Breast epithelium (tissue), 4 donors: ENCODE results near the gene HIVEP3. TPM values are rescaled to one million over a fixed set of nuclear protein-coding genes. Genes with fewer than 3 reads are reported as not detected.

Experiments
- DNase-seq, 2 donors: peaks; one replicate each; pipeline ENCODE4 v3.0.0-alpha.2; 2019; ENCODE audit warnings: low spot score in 2 of 2
- H3K27ac ChIP-seq, 2 donors: fragments of 200-600 bp; sonication (generic) in 1 of 2; one replicate each; pipeline ENCODE4 v1.5.1; 2016 to 2019; ENCODE audit warnings: mild to moderate bottlenecking in 1 of 2
- H3K27me3 ChIP-seq, 2 donors: fragments of 200-600 bp; sonication (generic) in 1 of 2; one replicate each; pipeline versions ENCODE4 v1.5.1 to v1.6.0; 2017 to 2019; ENCODE audit warnings: control low read depth in 1 of 2, mild to moderate bottlenecking in 1 of 2
- H3K36me3 ChIP-seq: fragments of 200-600 bp; one replicate; pipeline ENCODE4 v1.5.1; 2019
- H3K4me1 ChIP-seq, 2 donors: fragments of 200-600 bp; sonication (generic); one replicate each; pipeline ENCODE4 v1.5.1; 2016 to 2019; ENCODE audit warnings: control low read depth in 1 of 2
- H3K4me3 ChIP-seq, 3 donors: fragments of 200-600 bp; sonication (generic); 1 replicate in 2 of 3; 2 replicates in 1 of 3; pipeline ENCODE4 v1.5.1; 2016 to 2019; ENCODE audit warnings: mild to moderate bottlenecking in 3 of 3, moderate library complexity in 2 of 3
- H3K9me3 ChIP-seq, 2 donors: fragments of 200-600 bp; sonication (generic) in 1 of 2; one replicate each; pipeline ENCODE4 v1.5.1; 2016 to 2019; ENCODE audit warnings: control low read depth in 1 of 2
- POLR2A ChIP-seq: fragments of 450-650 bp; IDR thresholded peaks from one replicate; pipeline ENCODE4 v1.6.1; 2016; ENCODE audit warnings: antibody characterized with exemption, mild to moderate bottlenecking, moderate library complexity
- POLR2AphosphoS5 ChIP-seq, 3 donors: sonication (generic); formaldehyde crosslinking; IDR thresholded peaks; one replicate each; pipeline ENCODE4 v1.6.1; 2017; ENCODE audit warnings: antibody characterized with exemption in 3 of 3
- intact Hi-C: fragments of 100-400 bp; cut with DNase I; formaldehyde crosslinking; loops from one replicate; pipeline ENCODE4 v1.15.1; 2023; ENCODE audit warnings: low total_unique reads
- total RNA-seq, 3 donors: library from RNA; depleted of rRNA; stranded (reverse); fragments of >200 nt; gene quantifications; one replicate each; pipeline ENCODE4 v1.1.0, GENCODE V29; 2016
- TF ChIP-seq, protein P1 (sequence below), 3 donors: fragments of 450-650 bp; IDR thresholded peaks; one replicate each; pipeline ENCODE4 v1.5.1; 2016 to 2017; ENCODE audit warnings: antibody characterized with exemption in 3 of 3, mild to moderate bottlenecking in 3 of 3, moderate library complexity in 3 of 3

HIVEP3 gene
- total RNA-seq, 3 donors from 2014 or later: 3.5 to 13.5 (median 9.2) TPM

DNA sequence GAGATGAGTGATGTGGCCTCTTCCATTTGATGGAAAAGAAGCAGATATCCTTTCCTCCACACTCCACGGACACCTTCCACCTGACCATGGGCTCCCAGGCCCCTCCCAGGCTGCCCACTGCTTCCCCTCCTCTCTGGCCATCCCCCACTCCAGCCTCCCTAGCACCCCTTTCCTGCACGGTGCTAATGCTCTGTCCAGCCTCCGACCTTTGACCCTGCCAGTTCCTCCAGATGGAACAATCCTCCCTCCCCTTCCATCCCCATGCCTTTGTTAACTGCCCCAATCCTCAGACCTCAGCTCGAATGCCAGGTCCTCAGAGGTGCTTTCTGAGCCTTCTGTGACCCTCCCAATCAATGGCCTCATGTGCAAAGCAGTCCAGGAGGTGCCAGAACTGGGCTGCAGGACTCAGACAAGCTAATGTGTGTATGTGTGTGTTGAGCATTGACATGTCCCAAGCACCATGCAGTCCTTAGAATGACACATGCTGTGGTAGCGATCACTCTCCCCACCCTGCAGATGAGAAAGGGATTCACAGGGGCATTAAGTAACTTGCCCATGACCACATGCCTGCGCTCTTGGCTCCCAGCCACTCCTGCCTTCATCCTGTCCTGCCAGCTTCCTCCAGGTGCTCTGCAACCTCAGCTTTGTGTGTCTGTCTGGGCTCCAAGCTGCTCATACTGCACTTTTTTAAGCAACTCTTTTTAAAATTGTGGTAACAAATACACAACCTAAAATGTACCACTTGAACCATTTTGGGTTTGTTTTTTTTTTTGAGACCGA lies 370.8 kb downstream of the HIVEP3 start:
- no peak for DNase-seq
- H3K27me3 ChIP-seq: no peaks in the 10 kb centered on the region
- TF ChIP-seq, protein P1, sequence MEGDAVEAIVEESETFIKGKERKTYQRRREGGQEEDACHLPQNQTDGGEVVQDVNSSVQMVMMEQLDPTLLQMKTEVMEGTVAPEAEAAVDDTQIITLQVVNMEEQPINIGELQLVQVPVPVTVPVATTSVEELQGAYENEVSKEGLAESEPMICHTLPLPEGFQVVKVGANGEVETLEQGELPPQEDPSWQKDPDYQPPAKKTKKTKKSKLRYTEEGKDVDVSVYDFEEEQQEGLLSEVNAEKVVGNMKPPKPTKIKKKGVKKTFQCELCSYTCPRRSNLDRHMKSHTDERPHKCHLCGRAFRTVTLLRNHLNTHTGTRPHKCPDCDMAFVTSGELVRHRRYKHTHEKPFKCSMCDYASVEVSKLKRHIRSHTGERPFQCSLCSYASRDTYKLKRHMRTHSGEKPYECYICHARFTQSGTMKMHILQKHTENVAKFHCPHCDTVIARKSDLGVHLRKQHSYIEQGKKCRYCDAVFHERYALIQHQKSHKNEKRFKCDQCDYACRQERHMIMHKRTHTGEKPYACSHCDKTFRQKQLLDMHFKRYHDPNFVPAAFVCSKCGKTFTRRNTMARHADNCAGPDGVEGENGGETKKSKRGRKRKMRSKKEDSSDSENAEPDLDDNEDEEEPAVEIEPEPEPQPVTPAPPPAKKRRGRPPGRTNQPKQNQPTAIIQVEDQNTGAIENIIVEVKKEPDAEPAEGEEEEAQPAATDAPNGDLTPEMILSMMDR (IDR thresholded peaks at IDR 0.05): no peak
- TF ChIP-seq POLR2A (no peak), POLR2AphosphoS5 (IDR thresholded peaks at IDR 0.05) (no peak)
- no peak overlapping the region for H3K4me3 ChIP-seq
- no peaks in the 10 kb centered on the region for H3K9me3 ChIP-seq
- intact Hi-C loops: no loop called here
- no peaks in the 10 kb centered on the region for H3K36me3 ChIP-seq
- H3K27ac ChIP-seq: no peak overlapping the region
- H3K4me1 ChIP-seq: no peaks in the 10 kb centered on the region

DNA sequence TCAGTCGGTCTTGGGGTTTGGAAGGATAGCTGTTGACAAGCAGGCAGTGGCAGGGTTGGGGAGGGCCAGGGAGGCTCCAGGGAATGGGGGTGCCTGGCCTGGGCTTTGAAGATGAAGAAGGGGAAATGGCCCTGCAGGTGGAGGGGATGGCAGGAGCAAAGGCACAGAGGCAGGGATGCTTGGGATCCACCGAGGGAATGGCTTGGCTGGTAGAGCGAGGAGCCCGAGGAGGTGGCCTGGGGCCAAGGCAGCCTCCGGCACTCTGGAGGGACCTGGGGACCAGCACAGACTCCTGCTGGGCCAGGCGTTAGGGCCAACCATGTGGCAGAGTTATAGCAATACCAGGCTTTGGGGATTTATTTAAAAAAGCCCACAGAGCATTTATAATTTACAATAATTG lies 371.4 kb downstream of the HIVEP3 start:
- Histone ChIP-seq H3K9me3 (no peaks in the 10 kb centered on the region), H3K4me1 (no peaks in the 10 kb centered on the region), H3K27me3 (no peaks in the 10 kb centered on the region), H3K36me3 (no peaks in the 10 kb centered on the region), H3K27ac (no peak overlapping the region), H3K4me3 (no peak overlapping the region)
- TF ChIP-seq POLR2A (no peak), POLR2AphosphoS5 (IDR thresholded peaks at IDR 0.05) (no peak)
- TF ChIP-seq, protein P1 (IDR thresholded peaks at IDR 0.05): no peak
- no peak for DNase-seq
- intact Hi-C loops: no loop called here

DNA sequence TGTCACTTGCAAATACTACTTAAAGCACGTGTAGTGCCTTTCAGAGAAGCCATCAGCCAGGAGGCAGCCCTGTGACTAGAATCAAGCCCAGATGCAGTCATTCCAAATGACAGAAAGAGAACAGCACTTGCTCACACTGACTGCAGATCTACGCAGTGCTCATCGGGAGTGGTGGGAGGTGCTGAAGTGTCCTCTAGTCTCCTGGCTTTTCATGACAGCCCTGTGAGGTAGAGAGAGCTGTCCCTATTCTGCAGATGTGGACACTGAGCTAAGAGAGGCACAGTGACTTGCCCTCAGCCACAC lies 371.9 kb downstream of the HIVEP3 start:
- intact Hi-C loops: no loop called here
- TF ChIP-seq POLR2A (no peak), POLR2AphosphoS5 (IDR thresholded peaks at IDR 0.05) (no peak)
- TF ChIP-seq, protein P1 (IDR thresholded peaks at IDR 0.05): no peak
- Histone ChIP-seq H3K4me1 (no peaks in the 10 kb centered on the region), H3K4me3 (no peak overlapping the region), H3K27ac (no peak overlapping the region), H3K36me3 (no peaks in the 10 kb centered on the region), H3K9me3 (no peaks in the 10 kb centered on the region), H3K27me3 (no peaks in the 10 kb centered on the region)
- DNase-seq: no peak

DNA sequence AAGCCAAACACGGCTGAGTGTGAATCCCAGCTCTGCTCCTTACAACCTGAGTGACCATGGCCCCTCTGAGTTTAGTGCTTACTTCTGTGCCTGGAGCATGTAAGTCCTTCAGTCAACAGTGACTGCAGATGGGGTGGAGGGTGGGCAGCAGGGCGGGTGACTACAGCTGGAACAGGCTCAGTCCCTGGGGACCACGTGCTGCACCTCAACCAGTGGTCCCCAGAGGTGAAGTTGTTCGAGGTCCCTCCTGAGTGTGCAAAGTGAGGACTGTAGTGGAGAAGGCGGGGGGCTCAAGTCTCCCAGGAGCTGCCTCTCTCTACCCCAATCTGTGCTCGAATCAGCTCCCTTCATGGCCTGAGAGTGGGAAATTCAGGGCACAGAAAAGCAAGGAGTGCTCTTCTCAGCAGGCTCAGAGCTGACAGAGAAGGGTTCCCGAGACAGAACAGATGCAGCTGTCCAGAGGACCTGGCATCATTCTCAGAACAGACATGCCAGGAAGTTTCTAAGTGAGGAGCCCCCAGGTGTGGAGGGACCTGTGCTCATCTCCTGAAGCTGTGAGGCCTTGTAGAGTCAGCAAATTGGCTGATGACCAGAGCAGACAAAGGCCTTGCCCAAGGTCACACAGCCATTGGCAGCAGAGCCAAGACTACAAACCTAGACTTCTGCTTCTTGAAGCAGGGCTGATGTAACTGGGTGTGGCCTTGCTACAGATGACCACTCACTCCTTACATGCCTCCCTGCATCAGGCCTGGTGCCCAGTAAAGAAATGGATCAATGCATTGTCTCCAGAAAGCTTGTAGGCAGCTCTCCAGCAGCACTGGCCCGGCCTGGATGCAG lies 372.5 kb downstream of the HIVEP3 start:
- H3K27me3 ChIP-seq: no peaks in the 10 kb centered on the region
- no peaks in the 10 kb centered on the region for H3K4me1 ChIP-seq
- H3K36me3 ChIP-seq: no peaks in the 10 kb centered on the region
- TF ChIP-seq POLR2AphosphoS5 (IDR thresholded peaks at IDR 0.05): no peak
- TF ChIP-seq, protein P1 (IDR thresholded peaks at IDR 0.05): no peak
- no peak for TF ChIP-seq POLR2A
- DNase-seq: no peak
- intact Hi-C loops: no loop called here
- H3K27ac ChIP-seq: no peak overlapping the region
- H3K9me3 ChIP-seq: no peaks in the 10 kb centered on the region
- no peak overlapping the region for H3K4me3 ChIP-seq
